ENCODE data around the gene DHX36. TPM values are rescaled to one million over a fixed set of nuclear protein-coding genes. Genes with fewer than 3 reads are reported as not detected.

DHX36 gene
- total RNA-seq, 6 experiments from 2014 or later: 17.6 to 39.1 (median 22.7) TPM

- Histone ChIP-seq H3K27ac (no peak overlapping the region), H3K4me1 (no peaks in the 10 kb centered on the region), H3K4me3 (no peak overlapping the region), H3K9me3 (no peaks in the 10 kb centered on the region), H3K27me3 (no peaks in the 10 kb centered on the region), H3K36me3 (peaks cover 4 to 82% (median 27%) of the 10 kb centered on the region in 4 donors)
- WGBS (ENCODE audit: insufficient coverage, low coverage, low lambda C conversion rate, missing lambda C conversion rate): 92% methylated on average over 3 of the region's 3 CpGs
- intact Hi-C loops (cut with DNase I): no loop called here
- TF ChIP-seq CTCF (IDR thresholded peaks at IDR 0.05) (no peak), POLR2A (IDR thresholded peaks at IDR 0.05) (no peak)
- no peak for ATAC-seq
- DNase-seq: no peak
These were observed 19.4 kb downstream of the DHX36 start for GRCh38 chr3:154304936-154305335.

DNA sequence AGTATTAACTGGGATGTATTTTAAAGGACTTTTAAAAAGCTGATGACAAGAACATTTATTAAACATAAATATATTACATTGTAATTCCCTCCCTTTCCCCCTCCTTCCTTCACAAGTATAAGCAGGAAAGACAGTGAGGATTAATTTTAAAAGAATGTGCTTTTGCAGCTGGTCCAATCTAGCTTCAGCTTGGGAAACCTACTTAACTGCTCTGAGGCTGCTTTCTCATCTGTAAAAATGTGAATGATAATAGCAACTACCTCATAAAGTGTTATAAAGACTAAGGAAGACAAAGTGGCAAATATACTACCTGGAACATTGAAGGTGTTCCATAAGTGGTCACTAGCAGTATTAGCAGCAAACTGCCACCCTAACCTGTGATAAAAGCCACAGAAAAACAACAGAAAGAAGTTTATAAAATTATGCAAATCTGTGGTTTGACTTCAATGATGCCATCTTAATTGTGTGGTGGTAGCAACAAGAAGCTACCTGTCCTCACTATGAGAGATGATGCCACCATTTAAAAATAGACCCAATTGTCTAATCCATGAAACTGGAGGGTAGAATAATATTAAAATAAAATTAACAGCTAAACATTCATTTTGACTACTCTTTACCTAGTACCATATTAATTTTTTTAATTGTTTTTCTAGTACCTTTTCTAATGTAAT is 20.0 kb downstream of the DHX36 start:
- H3K9me3 ChIP-seq: no peaks in the 10 kb centered on the region
- H3K4me3 ChIP-seq: no peak overlapping the region
- H3K27me3 ChIP-seq: no peaks in the 10 kb centered on the region
- no peak for TF ChIP-seq POLR2A (IDR thresholded peaks at IDR 0.05)
- no peak for TF ChIP-seq CTCF (IDR thresholded peaks at IDR 0.05)
- no peak for DNase-seq
- no peaks in the 10 kb centered on the region for H3K4me1 ChIP-seq
- no peak overlapping the region for H3K27ac ChIP-seq
- peaks cover 4 to 85% (median 28%) of the 10 kb centered on the region in 4 donors for H3K36me3 ChIP-seq
- ATAC-seq: no peak
- intact Hi-C loops (cut with DNase I): no loop called here

DNA sequence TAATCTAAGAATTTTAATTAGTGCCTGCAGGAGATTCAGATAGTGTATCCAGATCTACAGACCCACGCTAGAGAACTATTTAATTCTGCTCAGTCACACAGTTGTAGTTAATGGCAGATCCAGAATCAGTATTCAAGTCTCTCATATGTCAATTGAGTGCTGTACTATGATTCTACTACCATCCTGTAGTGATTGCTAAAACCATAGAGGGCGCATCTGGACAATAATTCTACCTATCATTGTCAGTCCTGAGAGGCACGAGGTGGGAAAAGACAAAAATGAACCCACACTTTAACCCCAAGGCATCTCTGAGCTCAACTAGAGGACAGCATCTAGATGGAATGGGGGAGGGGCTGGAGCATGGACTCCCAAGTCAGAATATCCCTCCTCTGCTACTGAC is 22.7 kb downstream of the DHX36 start:
- no peak for TF ChIP-seq POLR2A (IDR thresholded peaks at IDR 0.05)
- no peak for TF ChIP-seq CTCF (IDR thresholded peaks at IDR 0.05)
- DNase-seq (no peak), ATAC-seq (no peak)
- WGBS (ENCODE audit: insufficient coverage, low coverage, low lambda C conversion rate, missing lambda C conversion rate): 100% methylated on average over 3 of the region's 3 CpGs
- intact Hi-C loops (cut with DNase I): no loop called here
- H3K4me1 ChIP-seq: no peaks in the 10 kb centered on the region
- no peak overlapping the region for H3K27ac ChIP-seq
- H3K36me3 ChIP-seq: peaks cover 4 to 87% (median 34%) of the 10 kb centered on the region in 4 donors
- H3K27me3 ChIP-seq: no peaks in the 10 kb centered on the region
- H3K9me3 ChIP-seq: no peaks in the 10 kb centered on the region
- no peak overlapping the region for H3K4me3 ChIP-seq

DNA sequence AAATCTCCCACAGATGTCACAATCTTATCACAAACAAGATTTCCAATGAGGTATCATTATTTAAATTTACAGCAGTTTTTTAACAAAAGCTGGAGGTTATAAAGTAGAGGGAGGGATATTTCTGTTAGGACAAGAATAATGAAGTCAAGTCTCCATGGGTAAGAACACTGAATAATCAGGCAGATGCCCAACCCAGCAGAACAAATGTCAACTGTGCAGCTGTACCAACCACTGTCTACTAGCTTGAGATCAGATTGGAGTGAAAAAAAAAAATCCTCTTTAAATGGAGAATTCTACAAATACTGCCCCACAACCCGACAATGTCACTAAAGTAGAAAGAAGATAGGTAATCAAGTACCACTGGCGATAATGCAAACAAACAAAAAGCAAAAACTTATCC is 30.3 kb downstream of the DHX36 start:
- no peaks in the 10 kb centered on the region for H3K27me3 ChIP-seq
- DNase-seq (no peak), ATAC-seq (no peak)
- peaks cover 3 to 59% (median 29%) of the 10 kb centered on the region in 4 donors for H3K36me3 ChIP-seq
- no peak overlapping the region for H3K4me3 ChIP-seq
- intact Hi-C loops (cut with DNase I): no loop called here
- no peaks in the 10 kb centered on the region for H3K9me3 ChIP-seq
- no peak for TF ChIP-seq CTCF (IDR thresholded peaks at IDR 0.05)
- TF ChIP-seq POLR2A (IDR thresholded peaks at IDR 0.05): no peak
- no peaks in the 10 kb centered on the region for H3K4me1 ChIP-seq
- WGBS (ENCODE audit: insufficient coverage, low coverage, low lambda C conversion rate, missing lambda C conversion rate): 94% methylated on average over 2 of the region's 2 CpGs
- no peak overlapping the region for H3K27ac ChIP-seq

GRCh38 chr3:154290187-154290586 is 34.1 kb downstream of the DHX36 start:
- Histone ChIP-seq H3K9me3 (no peaks in the 10 kb centered on the region), H3K27ac (no peak overlapping the region), H3K36me3 (peaks cover 3 to 67% (median 27%) of the 10 kb centered on the region in 4 donors), H3K4me3 (no peak overlapping the region), H3K27me3 (no peaks in the 10 kb centered on the region), H3K4me1 (no peaks in the 10 kb centered on the region)
- intact Hi-C loops (cut with DNase I): no loop called here
- TF ChIP-seq CTCF (IDR thresholded peaks at IDR 0.05) (no peak), POLR2A (IDR thresholded peaks at IDR 0.05) (no peak)
- ATAC-seq (no peak), DNase-seq (no peak)
- 96% methylated on average over 5 of the region's 5 CpGs for WGBS (ENCODE audit: insufficient coverage, low coverage, low lambda C conversion rate, missing lambda C conversion rate)
